HG02610 (cell line): ENCODE data around the gene TPRN.

ENCODE experiments used
- ATAC-seq: cut with Tn5 transposase; IDR thresholded peaks from one replicate; pipeline ENCODE4 v1.9.1; 2021; ENCODE audit warnings: mild to moderate bottlenecking, moderate library complexity; ENCODE audit not compliant: unreplicated experiment

TPRN gene

DNA sequence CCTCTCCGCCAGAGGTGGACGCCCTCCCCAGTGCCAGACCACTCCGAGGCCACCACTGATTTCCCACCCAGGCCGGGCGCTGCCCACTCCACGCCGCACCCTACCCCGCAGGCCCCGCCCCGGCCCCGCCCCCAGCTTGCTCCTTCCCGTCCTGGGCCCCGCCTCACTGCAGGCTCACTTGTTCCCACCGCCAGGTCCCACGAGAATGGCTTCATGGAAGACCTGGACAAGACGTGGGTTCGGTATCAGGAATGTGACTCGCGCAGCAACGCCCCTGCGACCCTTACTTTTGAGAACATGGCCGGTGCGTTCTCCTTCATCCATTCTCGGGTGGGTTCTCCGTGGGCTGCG, 37.2 kb downstream of the TPRN start:
- ATAC-seq = no peak

- no peak for ATAC-seq
These were observed 37.8 kb downstream of the TPRN start for GRCh38 chr9:137162505-137163364.

DNA sequence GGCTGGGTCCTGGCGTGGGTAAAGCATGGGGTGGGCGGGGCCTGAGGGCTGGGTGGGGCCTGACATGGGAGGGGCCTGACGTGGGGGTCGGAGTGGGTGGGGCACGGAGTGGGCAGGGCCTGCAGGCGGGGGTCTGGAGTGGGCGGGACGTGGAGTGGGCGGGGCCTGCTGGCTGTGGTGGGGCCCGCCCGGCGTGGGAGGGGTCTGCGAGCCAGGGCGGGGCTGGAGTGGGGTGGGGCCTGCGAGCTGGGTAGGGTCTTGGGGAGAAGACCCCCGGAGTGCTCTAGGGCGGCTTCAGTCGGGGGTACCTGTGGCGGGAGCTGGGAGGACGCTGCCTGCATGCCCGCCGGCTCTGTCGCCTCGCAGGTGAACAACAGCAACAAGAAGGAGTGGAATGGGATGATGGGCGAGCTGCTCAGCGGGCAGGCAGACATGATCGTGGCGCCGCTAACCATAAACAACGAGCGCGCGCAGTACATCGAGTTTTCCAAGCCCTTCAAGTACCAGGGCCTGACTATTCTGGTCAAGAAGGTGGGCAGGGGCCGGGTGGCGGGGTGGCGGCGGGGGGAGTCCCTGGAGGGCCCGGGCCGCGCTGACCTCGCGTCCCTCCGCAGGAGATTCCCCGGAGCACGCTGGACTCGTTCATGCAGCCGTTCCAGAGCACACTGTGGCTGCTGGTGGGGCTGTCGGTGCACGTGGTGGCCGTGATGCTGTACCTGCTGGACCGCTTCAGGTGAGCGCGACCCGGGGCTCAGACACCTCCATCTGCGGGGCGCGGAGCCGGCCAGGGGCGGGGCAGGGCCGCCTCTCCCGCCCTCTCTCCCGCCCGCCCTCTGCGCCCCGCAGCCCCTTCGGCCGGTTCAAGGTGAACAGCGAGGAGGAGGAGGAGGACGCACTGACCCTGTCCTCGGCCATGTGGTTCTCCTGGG, 38.7 kb downstream of the TPRN start:
- no peak for ATAC-seq

- ATAC-seq = no peak
These were observed 39.6 kb downstream of the TPRN start for GRCh38 chr9:137160716-137161557.

GRCh38 chr9:137160054-137160425, 40.5 kb downstream of the TPRN start:
- ATAC-seq = no peak

DNA sequence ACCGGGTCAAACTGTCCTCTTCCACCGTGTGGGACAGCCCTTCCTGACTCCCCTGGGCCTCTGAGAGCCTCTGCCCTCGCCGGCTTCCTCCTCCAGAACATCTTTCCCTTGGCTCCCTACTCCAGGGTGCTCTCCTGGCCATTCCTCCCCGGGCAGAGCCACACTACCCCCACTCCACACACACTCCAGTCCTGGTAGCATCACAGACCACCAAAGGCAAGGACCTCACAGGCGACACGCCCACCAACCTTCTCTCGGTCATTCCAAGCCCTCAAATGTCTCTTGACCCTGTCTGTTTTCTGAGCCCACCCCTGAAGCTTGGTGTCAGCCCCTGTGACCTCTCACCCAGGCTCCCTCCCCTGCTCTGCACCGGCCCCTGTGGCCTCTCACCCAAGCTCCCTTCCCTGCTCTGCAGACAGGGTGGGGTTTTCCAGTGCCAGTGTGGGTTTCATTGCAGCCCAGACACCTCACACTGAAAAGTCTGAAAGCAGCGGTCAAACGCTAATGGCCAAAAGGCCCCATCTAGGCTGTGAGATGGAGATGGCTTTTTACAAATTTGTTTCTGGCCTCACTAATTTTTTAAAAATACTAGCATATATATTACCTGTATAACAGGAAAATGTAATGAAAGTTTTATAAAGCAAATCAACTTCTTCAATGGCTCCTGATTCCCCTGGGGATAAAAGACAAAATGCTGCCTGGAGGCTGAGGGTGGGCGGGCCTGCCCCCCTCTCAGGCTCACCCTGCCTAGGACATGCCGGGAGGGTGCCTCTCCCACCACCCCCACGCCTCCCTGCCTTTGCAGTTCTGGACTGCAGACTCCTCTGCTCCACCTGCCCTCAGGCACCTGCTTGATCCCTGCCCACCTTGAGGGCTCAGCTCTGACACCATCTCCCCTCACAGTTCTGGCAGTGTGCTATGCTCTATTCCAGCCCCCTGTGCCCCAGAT, 41.2 kb downstream of the TPRN start:
- ATAC-seq = no peak

GRCh38 chr9:137158625-137159024, 41.9 kb downstream of the TPRN start:
- no peak for ATAC-seq

DNA sequence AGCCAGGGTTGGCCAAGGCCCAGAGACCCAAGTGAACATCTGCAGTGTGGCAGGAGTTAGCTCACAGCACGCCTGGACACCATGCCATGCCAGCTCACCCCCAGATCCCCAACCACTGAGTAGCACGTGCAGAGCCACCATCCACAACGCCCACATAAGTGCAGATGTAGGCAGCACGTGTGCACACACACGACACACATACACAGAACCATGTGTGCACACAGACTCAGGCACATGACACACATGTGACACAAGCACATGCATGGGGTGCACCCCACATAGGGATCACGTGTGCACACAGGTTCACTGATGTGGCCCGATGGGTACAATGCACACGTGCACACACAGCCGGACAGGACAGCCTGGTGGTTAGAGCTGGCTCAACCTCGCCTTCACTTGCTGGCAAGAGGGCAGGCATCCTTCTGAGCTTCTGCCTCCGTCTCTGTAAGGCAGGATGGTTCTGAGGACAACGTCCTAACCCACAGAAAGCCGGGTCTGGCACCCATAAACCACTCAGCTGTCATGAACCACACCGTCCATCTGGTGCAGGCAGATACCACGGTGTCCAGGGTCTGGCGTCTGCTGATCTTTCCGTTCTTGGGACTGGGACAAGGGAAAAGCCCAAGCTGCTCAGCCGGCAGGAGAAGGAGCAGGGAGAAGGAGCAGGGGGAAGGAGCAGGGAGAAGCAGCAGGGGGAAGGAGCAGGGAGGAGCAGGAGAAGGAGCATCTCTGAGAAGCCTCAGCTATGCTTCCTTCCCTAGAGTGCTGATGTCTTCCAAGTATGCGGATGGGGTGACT, 42.7 kb downstream of the TPRN start:
- no peak for ATAC-seq

DNA sequence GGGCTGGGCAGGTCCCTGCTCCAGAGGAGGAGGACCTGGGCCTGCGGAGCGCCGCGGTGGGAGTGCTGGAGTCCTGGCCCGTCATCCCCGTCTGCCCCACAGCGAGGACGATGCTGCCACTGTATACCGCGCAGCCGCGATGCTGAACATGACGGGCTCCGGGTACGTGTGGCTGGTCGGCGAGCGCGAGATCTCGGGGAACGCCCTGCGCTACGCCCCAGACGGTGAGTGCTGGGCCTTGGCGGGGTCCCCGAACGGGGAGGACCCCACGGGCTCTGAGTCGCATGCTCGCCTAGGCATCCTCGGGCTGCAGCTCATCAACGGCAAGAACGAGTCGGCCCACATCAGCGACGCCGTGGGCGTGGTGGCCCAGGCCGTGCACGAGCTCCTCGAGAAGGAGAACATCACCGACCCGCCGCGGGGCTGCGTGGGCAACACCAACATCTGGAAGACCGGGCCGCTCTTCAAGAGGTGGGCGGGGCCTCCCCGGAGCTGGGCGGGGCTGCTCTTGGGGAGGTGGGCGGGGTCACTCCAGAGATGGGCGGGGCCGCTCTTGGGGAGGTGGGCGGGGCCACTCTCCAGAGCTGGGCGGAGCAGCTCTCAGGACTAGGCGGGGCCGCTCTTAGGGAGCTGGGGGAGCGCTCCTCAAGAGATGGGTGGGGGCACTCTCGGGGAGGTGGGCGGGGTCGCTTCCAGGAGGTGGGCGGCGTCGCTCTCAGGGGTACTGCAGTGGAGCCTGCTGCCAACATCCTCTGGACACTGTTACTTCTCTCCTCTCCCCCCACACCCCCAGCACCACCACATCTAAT, 43.8 kb downstream of the TPRN start:
- no peak for ATAC-seq

- no peak for ATAC-seq
These were observed 47.6 kb downstream of the TPRN start for GRCh38 chr9:137152844-137153405.

DNA sequence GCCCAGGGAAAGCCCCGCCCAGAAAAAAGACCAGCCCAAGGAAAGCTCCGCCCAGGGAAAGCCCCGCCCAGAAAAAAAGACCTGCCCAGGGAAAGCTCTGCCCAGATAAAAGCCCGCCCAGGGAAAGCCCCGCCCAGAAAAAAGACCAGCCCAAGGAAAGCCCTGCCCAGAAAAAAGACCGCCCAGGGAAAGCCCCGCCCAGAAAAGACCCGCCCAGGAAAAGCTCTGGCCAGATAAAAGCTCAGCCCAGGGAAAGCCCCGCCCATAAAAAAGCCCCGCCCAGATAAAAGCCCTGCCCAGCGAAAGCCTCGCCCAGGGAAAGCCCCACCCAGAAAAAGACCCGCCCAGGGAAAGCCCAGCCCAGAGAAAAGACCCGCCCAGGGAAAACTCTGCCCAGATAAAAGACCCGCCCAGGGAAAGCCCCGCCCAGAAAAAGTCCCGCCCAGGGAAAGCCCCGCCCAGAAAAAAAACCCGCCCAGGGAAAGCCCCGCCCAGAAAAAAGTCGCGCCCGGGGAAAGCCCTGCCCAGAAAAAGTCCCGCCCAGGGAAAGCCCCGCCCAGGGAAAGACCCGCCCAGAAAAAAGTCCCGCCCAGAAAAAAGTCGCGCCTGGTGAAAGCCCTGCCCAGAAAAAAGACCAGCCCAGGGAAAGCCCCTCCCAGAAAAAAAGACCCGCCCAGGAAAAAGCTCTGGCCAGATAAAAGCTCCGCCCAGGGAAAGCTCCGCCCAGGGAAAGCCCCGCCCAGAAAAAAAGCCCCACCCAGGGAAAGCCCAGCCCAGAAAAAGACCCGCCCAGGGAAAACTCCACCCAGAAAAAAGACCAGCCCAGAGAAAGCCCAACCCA, 49.7 kb downstream of the TPRN start:
- no peak for ATAC-seq

DNA sequence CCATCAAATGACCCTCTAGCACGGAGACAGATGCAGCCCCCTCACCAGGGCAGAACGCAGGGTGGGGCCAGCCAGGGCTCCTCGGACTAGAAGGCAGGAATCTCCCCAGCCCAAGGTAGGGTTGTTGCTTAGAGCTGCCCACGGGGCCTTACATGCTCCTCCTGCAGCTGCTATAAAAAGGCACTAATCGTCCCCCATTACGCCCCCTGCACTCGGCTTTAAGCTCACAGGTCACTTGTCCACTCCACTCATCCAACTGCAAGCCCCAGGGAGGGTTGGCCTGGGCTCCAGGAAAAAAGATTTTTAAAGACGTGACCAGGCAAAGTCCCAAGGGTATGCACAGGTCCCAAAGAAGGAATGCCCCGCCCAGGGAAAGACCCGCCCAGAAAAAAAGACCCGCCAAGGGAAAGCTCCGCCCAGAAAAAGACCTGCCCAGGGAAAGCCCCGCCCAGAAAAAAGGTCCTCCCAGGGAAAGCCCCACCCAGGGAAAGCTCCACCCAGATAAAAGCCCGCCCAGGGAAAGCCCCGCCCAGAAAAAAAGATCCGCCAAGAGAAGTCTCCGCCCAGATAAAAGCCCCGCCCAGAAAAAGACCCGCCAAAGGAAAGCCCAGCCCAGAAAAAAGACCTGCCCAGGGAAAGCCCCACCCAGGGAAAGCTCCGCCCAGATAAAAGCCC, 50.5 kb downstream of the TPRN start:
- no peak for ATAC-seq

- no peak for ATAC-seq
These were observed 51.2 kb downstream of the TPRN start for GRCh38 chr9:137149363-137149762.

DNA sequence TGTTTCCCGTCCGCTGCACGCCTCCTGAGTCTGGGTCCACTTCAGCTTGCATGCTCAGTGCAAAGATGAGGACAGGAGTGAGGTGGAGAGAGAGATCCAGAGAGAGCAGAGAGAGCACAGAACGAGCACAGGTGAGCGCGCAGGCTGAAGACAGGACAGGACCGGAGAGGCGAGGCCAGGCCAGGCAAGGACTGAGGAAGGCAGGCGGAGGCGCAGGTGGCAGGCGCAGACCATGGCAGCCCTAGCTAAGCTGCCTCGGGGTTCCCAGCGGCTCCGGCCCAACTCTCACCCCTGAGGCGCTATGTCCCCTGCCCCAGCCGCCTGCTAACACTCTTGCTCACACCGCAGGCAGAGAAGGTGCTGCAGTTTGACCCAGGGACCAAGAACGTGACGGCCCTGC, 51.9 kb downstream of the TPRN start:
- no peak for ATAC-seq

- ATAC-seq = no peak
These were observed 52.3 kb downstream of the TPRN start for GRCh38 chr9:137148242-137148641.

DNA sequence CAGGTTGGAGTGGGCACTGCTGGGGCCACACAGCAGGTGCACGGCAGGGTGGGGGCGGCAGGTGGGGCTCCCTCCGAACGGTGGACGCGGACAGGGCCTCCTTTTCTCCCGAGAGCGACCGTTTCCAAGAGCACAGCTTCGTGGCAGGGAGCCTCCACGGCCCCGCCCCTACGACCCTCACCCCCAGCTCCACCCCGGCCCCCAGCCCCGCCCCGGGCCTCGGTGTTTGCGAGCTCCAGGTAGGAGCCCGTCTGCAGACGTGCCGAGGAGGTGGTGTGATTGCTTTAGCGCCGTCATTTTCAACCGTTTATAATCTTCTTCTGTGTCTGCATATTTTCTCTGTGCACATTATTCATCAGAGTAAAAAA, 52.8 kb downstream of the TPRN start:
- no peak for ATAC-seq
